Activated T-cell treated with anti-CD3 and anti-CD28 coated beads, Interleukin-2, amount 50 U/mL, for 48 hours (primary cell): ENCODE data around the gene WNT11.
"Not testable (repeated sequence)": the region's sequence is repeated elsewhere in the genome, so short reads cannot be mapped to it uniquely, and the experiment has no call there.

Experiments
- DNase-seq, 2 experiments: peaks; one replicate each; pipeline ENCODE4 v3.0.0-alpha.2; 2020

The WNT11 gene

GRCh38 chr11:76201056-76201455, 5.2 kb downstream of the WNT11 start:
- DNase-seq, result no peak

GRCh38 chr11:76200006-76200940, 6.0 kb downstream of the WNT11 start:
- DNase-seq, result no peak

- DNase-seq, result not testable (repeated sequence)
Observed at GRCh38 chr11:76198691-76199090, 7.6 kb downstream of the WNT11 start.

GRCh38 chr11:76197941-76198640, 8.2 kb downstream of the WNT11 start:
- DNase-seq, result no peak

- DNase-seq, result no peak
Observed at GRCh38 chr11:76197332-76197731, 9.0 kb downstream of the WNT11 start.

- DNase-seq, result no peak
Observed at GRCh38 chr11:76196849-76197248, 9.5 kb downstream of the WNT11 start.

- no peak for DNase-seq
Observed at GRCh38 chr11:76194872-76195668, 11.2 kb downstream of the WNT11 start.

- DNase-seq, result no peak
Observed at GRCh38 chr11:76193219-76193618, 13.1 kb downstream of the WNT11 start.

GRCh38 chr11:76190376-76190775, 15.9 kb downstream of the WNT11 start:
- no peak for DNase-seq

GRCh38 chr11:76189682-76190081, 16.6 kb downstream of the WNT11 start:
- DNase-seq, result no peak

- DNase-seq, result no peak
Observed at GRCh38 chr11:76188873-76189272, 17.4 kb downstream of the WNT11 start.

- no peak for DNase-seq
Observed at GRCh38 chr11:76186776-76187279, 19.5 kb downstream of the WNT11 start.

- DNase-seq, result no peak
Observed at GRCh38 chr11:76185931-76186401, 20.3 kb downstream of the WNT11 start.

GRCh38 chr11:76185511-76185910, 20.8 kb downstream of the WNT11 start:
- DNase-seq, result no peak

GRCh38 chr11:76184551-76184993, 21.7 kb downstream of the WNT11 start:
- no peak for DNase-seq

- no peak for DNase-seq
Observed at GRCh38 chr11:76181371-76181770, 24.9 kb downstream of the WNT11 start.

GRCh38 chr11:76179147-76179546, 27.2 kb downstream of the WNT11 start:
- DNase-seq, result no peak

GRCh38 chr11:76177250-76177686, 29.0 kb downstream of the WNT11 start:
- DNase-seq, result no peak

- no peak for DNase-seq
Observed at GRCh38 chr11:76176463-76176862, 29.8 kb downstream of the WNT11 start.

- no peak for DNase-seq
Observed at GRCh38 chr11:76175783-76176182, 30.5 kb downstream of the WNT11 start.

GRCh38 chr11:76174330-76174729, 32.0 kb downstream of the WNT11 start:
- DNase-seq, result no peak

- DNase-seq, result no peak
Observed at GRCh38 chr11:76173663-76174062, 32.6 kb downstream of the WNT11 start.

GRCh38 chr11:76172583-76172982, 33.7 kb downstream of the WNT11 start:
- no peak for DNase-seq
